Ishikawa (cell line): Measurements from ENCODE around the gene MAPK8IP2.

Experiments
- CEBPB ChIP-seq: IDR thresholded peaks from 2 replicates; pipeline ENCODE4 v1.6.1; 2012
- CREB1 ChIP-seq: IDR thresholded peaks from 2 replicates; pipeline ENCODE4 v1.6.1; 2012; ENCODE audit warnings: low read depth
- EGR1 ChIP-seq: IDR thresholded peaks from 2 replicates; pipeline ENCODE4 v1.6.1; 2012
- EP300 ChIP-seq: IDR thresholded peaks from 2 replicates; pipeline ENCODE4 v1.6.1; 2012; ENCODE audit warnings: borderline replicate concordance
- FOXM1 ChIP-seq: IDR thresholded peaks from 2 replicates; pipeline ENCODE4 v1.6.1; 2012; ENCODE audit warnings: low read depth, borderline replicate concordance
- NFIC ChIP-seq: IDR thresholded peaks from 2 replicates; pipeline ENCODE4 v1.6.1; 2012
- RAD21 ChIP-seq: IDR thresholded peaks from 2 replicates; pipeline ENCODE4 v1.6.1; 2012; ENCODE audit warnings: low read depth
- TAF1 ChIP-seq: IDR thresholded peaks from 2 replicates; pipeline ENCODE4 v1.6.1; 2012; ENCODE audit warnings: low read depth, mild to moderate bottlenecking
- TCF12 ChIP-seq: IDR thresholded peaks from 2 replicates; pipeline ENCODE4 v1.6.1; 2012; ENCODE audit warnings: low read depth
- YY1 ChIP-seq: IDR thresholded peaks from 2 replicates; pipeline ENCODE4 v1.6.1; 2012; ENCODE audit warnings: low read depth
- ZBTB7A ChIP-seq: IDR thresholded peaks from 2 replicates; pipeline ENCODE4 v1.6.1; 2012; ENCODE audit warnings: low read depth
- TF ChIP-seq, protein P1 (sequence below): IDR thresholded peaks from 2 replicates; pipeline ENCODE4 v1.6.1; 2012; ENCODE audit warnings: low read depth, mild to moderate bottlenecking
- TF ChIP-seq, protein P2 (sequence below): IDR thresholded peaks from 2 replicates; pipeline ENCODE4 v1.6.1; 2012
- TF ChIP-seq, protein P3 (sequence below): IDR thresholded peaks from 2 replicates; pipeline ENCODE4 v1.6.1; 2012

DNA sequence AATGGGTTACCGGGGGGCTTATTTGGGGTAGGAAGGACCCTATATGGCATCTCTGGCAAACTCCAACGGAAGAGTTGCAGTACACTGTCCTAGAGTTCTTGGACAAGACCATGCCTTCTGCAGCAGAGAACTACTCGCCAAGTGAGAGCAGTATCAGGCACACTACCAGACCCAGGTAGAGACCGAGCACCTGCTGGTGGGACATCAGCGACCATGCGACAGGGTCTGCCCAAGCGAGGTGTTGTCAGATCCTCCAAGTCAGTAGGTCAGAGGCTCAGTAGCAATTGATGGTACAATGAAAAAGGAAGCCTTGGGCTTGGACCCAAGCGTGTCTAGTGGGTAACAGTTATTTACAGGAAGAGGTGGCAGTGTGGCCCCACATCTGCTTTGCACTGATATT, 14.8 kb upstream of the MAPK8IP2 start:
- TF ChIP-seq, protein P1, sequence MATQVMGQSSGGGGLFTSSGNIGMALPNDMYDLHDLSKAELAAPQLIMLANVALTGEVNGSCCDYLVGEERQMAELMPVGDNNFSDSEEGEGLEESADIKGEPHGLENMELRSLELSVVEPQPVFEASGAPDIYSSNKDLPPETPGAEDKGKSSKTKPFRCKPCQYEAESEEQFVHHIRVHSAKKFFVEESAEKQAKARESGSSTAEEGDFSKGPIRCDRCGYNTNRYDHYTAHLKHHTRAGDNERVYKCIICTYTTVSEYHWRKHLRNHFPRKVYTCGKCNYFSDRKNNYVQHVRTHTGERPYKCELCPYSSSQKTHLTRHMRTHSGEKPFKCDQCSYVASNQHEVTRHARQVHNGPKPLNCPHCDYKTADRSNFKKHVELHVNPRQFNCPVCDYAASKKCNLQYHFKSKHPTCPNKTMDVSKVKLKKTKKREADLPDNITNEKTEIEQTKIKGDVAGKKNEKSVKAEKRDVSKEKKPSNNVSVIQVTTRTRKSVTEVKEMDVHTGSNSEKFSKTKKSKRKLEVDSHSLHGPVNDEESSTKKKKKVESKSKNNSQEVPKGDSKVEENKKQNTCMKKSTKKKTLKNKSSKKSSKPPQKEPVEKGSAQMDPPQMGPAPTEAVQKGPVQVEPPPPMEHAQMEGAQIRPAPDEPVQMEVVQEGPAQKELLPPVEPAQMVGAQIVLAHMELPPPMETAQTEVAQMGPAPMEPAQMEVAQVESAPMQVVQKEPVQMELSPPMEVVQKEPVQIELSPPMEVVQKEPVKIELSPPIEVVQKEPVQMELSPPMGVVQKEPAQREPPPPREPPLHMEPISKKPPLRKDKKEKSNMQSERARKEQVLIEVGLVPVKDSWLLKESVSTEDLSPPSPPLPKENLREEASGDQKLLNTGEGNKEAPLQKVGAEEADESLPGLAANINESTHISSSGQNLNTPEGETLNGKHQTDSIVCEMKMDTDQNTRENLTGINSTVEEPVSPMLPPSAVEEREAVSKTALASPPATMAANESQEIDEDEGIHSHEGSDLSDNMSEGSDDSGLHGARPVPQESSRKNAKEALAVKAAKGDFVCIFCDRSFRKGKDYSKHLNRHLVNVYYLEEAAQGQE: no peak
- TF ChIP-seq, protein P2, sequence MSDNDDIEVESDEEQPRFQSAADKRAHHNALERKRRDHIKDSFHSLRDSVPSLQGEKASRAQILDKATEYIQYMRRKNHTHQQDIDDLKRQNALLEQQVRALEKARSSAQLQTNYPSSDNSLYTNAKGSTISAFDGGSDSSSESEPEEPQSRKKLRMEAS: no peak
- TF ChIP-seq EP300 (no peak), RAD21 (no peak), YY1 (no peak), CEBPB (no peak), EGR1 (no peak), CREB1 (no peak), FOXM1 (no peak), TCF12 (no peak), TAF1 (no peak), ZBTB7A (no peak), NFIC (no peak)
- TF ChIP-seq, protein P3, sequence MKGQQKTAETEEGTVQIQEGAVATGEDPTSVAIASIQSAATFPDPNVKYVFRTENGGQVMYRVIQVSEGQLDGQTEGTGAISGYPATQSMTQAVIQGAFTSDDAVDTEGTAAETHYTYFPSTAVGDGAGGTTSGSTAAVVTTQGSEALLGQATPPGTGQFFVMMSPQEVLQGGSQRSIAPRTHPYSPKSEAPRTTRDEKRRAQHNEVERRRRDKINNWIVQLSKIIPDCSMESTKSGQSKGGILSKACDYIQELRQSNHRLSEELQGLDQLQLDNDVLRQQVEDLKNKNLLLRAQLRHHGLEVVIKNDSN: no peak
